ENCODE data around the gene LKAAEAR1. TPM values are rescaled to one million over a fixed set of nuclear protein-coding genes. Genes with fewer than 3 reads are reported as not detected.
A peak's percentile ranks its signal among the peaks of the same experiment; 100 is the strongest.

The LKAAEAR1 gene
- polyA plus RNA-seq, 1 donor: 0.19 TPM

GRCh38 chr20:64067005-64067632 is 17.1 kb downstream of the LKAAEAR1 start:
- WGBS (ENCODE audit: insufficient coverage, low lambda C conversion rate): no CpG with 5 or more reads among the region's 6 CpGs

GRCh38 chr20:64065974-64066343 is 18.2 kb downstream of the LKAAEAR1 start:
- peaks cover 25% of the 10 kb centered on the region for H3K4me1 ChIP-seq (ENCODE audit: control insufficient read depth, insufficient read depth, low read length)
- H3K36me3 ChIP-seq (ENCODE audit: control insufficient read depth, insufficient read depth, low read length): no peaks in the 10 kb centered on the region
- H3K9me3 ChIP-seq (ENCODE audit: control insufficient read depth, low read depth, low read length): no peaks in the 10 kb centered on the region
- H3K4me3 ChIP-seq (ENCODE audit: low read length): no peak overlapping the region
- H3K27ac ChIP-seq (ENCODE audit: low read length): no peak overlapping the region
- no CpG with 5 or more reads among the region's 5 CpGs for WGBS (ENCODE audit: insufficient coverage, low lambda C conversion rate)
- DNase-seq: peak in 1 of 2 donors; percentile 49
- H3K27me3 ChIP-seq (ENCODE audit: control insufficient read depth, insufficient read depth, low read length): no peaks in the 10 kb centered on the region

More at GRCh38 chr20:64067005-64067632, 17.1 kb downstream of the LKAAEAR1 start:
- peaks cover 23% of the 10 kb centered on the region for H3K4me1 ChIP-seq (ENCODE audit: control insufficient read depth, insufficient read depth, low read length)
- no peak overlapping the region for H3K4me3 ChIP-seq (ENCODE audit: low read length)
- no peaks in the 10 kb centered on the region for H3K36me3 ChIP-seq (ENCODE audit: control insufficient read depth, insufficient read depth, low read length)
- H3K9me3 ChIP-seq (ENCODE audit: control insufficient read depth, low read depth, low read length): no peaks in the 10 kb centered on the region
- no peak for DNase-seq
- H3K27me3 ChIP-seq (ENCODE audit: control insufficient read depth, insufficient read depth, low read length): no peaks in the 10 kb centered on the region
- H3K27ac ChIP-seq (ENCODE audit: low read length): no peak overlapping the region

GRCh38 chr20:64065062-64065973 is 18.9 kb downstream of the LKAAEAR1 start:
- Histone ChIP-seq H3K4me3 (ENCODE audit: low read length) (no peak overlapping the region), H3K36me3 (ENCODE audit: control insufficient read depth, insufficient read depth, low read length) (no peaks in the 10 kb centered on the region), H3K27ac (ENCODE audit: low read length) (no peak overlapping the region), H3K4me1 (ENCODE audit: control insufficient read depth, insufficient read depth, low read length) (peaks cover 25% of the 10 kb centered on the region), H3K9me3 (ENCODE audit: control insufficient read depth, low read depth, low read length) (no peaks in the 10 kb centered on the region), H3K27me3 (ENCODE audit: control insufficient read depth, insufficient read depth, low read length) (no peaks in the 10 kb centered on the region)
- DNase-seq: no peak
- no CpG with 5 or more reads among the region's 27 CpGs for WGBS (ENCODE audit: insufficient coverage, low lambda C conversion rate)

GRCh38 chr20:64064145-64064698 is 20.0 kb downstream of the LKAAEAR1 start:
- Histone ChIP-seq H3K4me1 (ENCODE audit: control insufficient read depth, insufficient read depth, low read length) (peaks cover 25% of the 10 kb centered on the region), H3K9me3 (ENCODE audit: control insufficient read depth, low read depth, low read length) (no peaks in the 10 kb centered on the region), H3K27me3 (ENCODE audit: control insufficient read depth, insufficient read depth, low read length) (no peaks in the 10 kb centered on the region), H3K27ac (ENCODE audit: low read length) (no peak overlapping the region), H3K36me3 (ENCODE audit: control insufficient read depth, insufficient read depth, low read length) (no peaks in the 10 kb centered on the region), H3K4me3 (ENCODE audit: low read length) (peak overlapping the region; percentile 85)
- WGBS (ENCODE audit: insufficient coverage, low lambda C conversion rate): no CpG with 5 or more reads among the region's 12 CpGs
- DNase-seq: no peak

GRCh38 chr20:64063389-64064144 is 20.6 kb downstream of the LKAAEAR1 start:
- no CpG with 5 or more reads among the region's 51 CpGs for WGBS (ENCODE audit: insufficient coverage, low lambda C conversion rate)

GRCh38 chr20:64062596-64063388 is 21.4 kb downstream of the LKAAEAR1 start, which contains the start of gene TCEA2:
TCEA2 (plus strand) TSS chr20:64063198; CDS start chr20:64063313, 115 bp downstream.
- Histone ChIP-seq H3K27ac (ENCODE audit: low read length) (peak within 1 kb of the TSS; percentile 84), H3K27me3 (ENCODE audit: control insufficient read depth, insufficient read depth, low read length) (peaks cover 5% of the 10 kb centered on the region), H3K4me1 (ENCODE audit: control insufficient read depth, insufficient read depth, low read length) (peaks cover 25% of the 10 kb centered on the region), H3K36me3 (ENCODE audit: control insufficient read depth, insufficient read depth, low read length) (no peaks in the 10 kb centered on the region), H3K4me3 (ENCODE audit: low read length) (peak within 1 kb of the TSS; percentile 85), H3K9me3 (ENCODE audit: control insufficient read depth, low read depth, low read length) (no peaks in the 10 kb centered on the region)
- WGBS (ENCODE audit: insufficient coverage, low lambda C conversion rate): no CpG with 5 or more reads among the region's 85 CpGs
- peak; percentile 97 to 98 for DNase-seq

More at GRCh38 chr20:64063389-64064144, 20.6 kb downstream of the LKAAEAR1 start:
- peak in 1 of 2 donors; percentile 59 for DNase-seq
- H3K4me3 ChIP-seq (ENCODE audit: low read length): peak overlapping the region; percentile 85
- H3K27ac ChIP-seq (ENCODE audit: low read length): no peak overlapping the region
- peaks cover under 1% of the 10 kb centered on the region for H3K27me3 ChIP-seq (ENCODE audit: control insufficient read depth, insufficient read depth, low read length)
- H3K4me1 ChIP-seq (ENCODE audit: control insufficient read depth, insufficient read depth, low read length): peaks cover 25% of the 10 kb centered on the region
- no peaks in the 10 kb centered on the region for H3K36me3 ChIP-seq (ENCODE audit: control insufficient read depth, insufficient read depth, low read length)
- no peaks in the 10 kb centered on the region for H3K9me3 ChIP-seq (ENCODE audit: control insufficient read depth, low read depth, low read length)

GRCh38 chr20:64062276-64062595 is 22.0 kb downstream of the LKAAEAR1 start:
- Histone ChIP-seq H3K4me1 (ENCODE audit: control insufficient read depth, insufficient read depth, low read length) (peaks cover 25% of the 10 kb centered on the region), H3K36me3 (ENCODE audit: control insufficient read depth, insufficient read depth, low read length) (no peaks in the 10 kb centered on the region), H3K27ac (ENCODE audit: low read length) (peak overlapping the region; percentile 84), H3K9me3 (ENCODE audit: control insufficient read depth, low read depth, low read length) (no peaks in the 10 kb centered on the region), H3K27me3 (ENCODE audit: control insufficient read depth, insufficient read depth, low read length) (peaks cover 9% of the 10 kb centered on the region), H3K4me3 (ENCODE audit: low read length) (peak overlapping the region; percentile 49)
- DNase-seq: no peak
- no CpG with 5 or more reads among the region's 5 CpGs for WGBS (ENCODE audit: insufficient coverage, low lambda C conversion rate)

- no peaks in the 10 kb centered on the region for H3K36me3 ChIP-seq (ENCODE audit: control insufficient read depth, insufficient read depth, low read length)
- WGBS (ENCODE audit: insufficient coverage, low lambda C conversion rate): no CpG with 5 or more reads among the region's 12 CpGs
- H3K27me3 ChIP-seq (ENCODE audit: control insufficient read depth, insufficient read depth, low read length): peaks cover 44% of the 10 kb centered on the region
- H3K4me1 ChIP-seq (ENCODE audit: control insufficient read depth, insufficient read depth, low read length): peaks cover 10% of the 10 kb centered on the region
- no peaks in the 10 kb centered on the region for H3K9me3 ChIP-seq (ENCODE audit: control insufficient read depth, low read depth, low read length)
- H3K27ac ChIP-seq (ENCODE audit: low read length): no peak overlapping the region
- no peak overlapping the region for H3K4me3 ChIP-seq (ENCODE audit: low read length)
- no peak for DNase-seq
Measured at GRCh38 chr20:64058536-64058935, 25.7 kb downstream of the LKAAEAR1 start.

- Histone ChIP-seq H3K4me3 (ENCODE audit: low read length) (no peak overlapping the region), H3K27me3 (ENCODE audit: control insufficient read depth, insufficient read depth, low read length) (peaks cover 50% of the 10 kb centered on the region)
- DNase-seq: peak; percentile 56 to 63
Measured at GRCh38 chr20:64057628-64058498, 26.3 kb downstream of the LKAAEAR1 start.

More at GRCh38 chr20:64057628-64058498, 26.3 kb downstream of the LKAAEAR1 start:
- no peaks in the 10 kb centered on the region for H3K9me3 ChIP-seq (ENCODE audit: control insufficient read depth, low read depth, low read length)
- no peak overlapping the region for H3K27ac ChIP-seq (ENCODE audit: low read length)
- H3K36me3 ChIP-seq (ENCODE audit: control insufficient read depth, insufficient read depth, low read length): no peaks in the 10 kb centered on the region
- H3K4me1 ChIP-seq (ENCODE audit: control insufficient read depth, insufficient read depth, low read length): peaks cover 10% of the 10 kb centered on the region
- WGBS (ENCODE audit: insufficient coverage, low lambda C conversion rate): no CpG with 5 or more reads among the region's 33 CpGs

Data from large intestine (tissue), 3 donors.